Measurements from ENCODE around the gene SMARCC2. TPM values are rescaled to one million over a fixed set of nuclear protein-coding genes. Genes with fewer than 3 reads are reported as not detected.

Gene SMARCC2
- total and polyA plus RNA-seq, 2 of the 13 experiments (the other 11 are each of a cell fraction or from before 2014, with no cell fraction given): 21.3 to 24.1 TPM

- TF ChIP-seq TFDP2 (CRISPR knock-in tag; IDR thresholded peaks at IDR 0.05) (peak; percentile 71), TBX3 (IDR thresholded peaks at IDR 0.05; ENCODE audit: borderline replicate concordance) (no peak), ZNF691 (CRISPR knock-in tag; IDR thresholded peaks at IDR 0.05; ENCODE audit: borderline replicate concordance, low read depth) (peak; percentile 56; the same call in 1 of the 2 replicates), ISX (CRISPR knock-in tag; conservative IDR thresholded peaks at IDR 0.05) (0 out of 2 replicates have a peak, but pooled peaks have one; percentile 9), SNRNP70 (IDR thresholded peaks at IDR 0.05; ENCODE audit: low read depth, low read length) (no peak), TOPORS (CRISPR knock-in tag; IDR thresholded peaks at IDR 0.05) (peak; percentile 69), BCL3 (CRISPR knock-in tag; IDR thresholded peaks at IDR 0.05) (peak; percentile 9; the same call in 1 of the 2 replicates), FOXK2 (IDR thresholded peaks at IDR 0.05) (no peak), ZNF687 (CRISPR knock-in tag; IDR thresholded peaks at IDR 0.05) (peak; percentile 81), ZNF550 (CRISPR knock-in tag; IDR thresholded peaks at IDR 0.05; ENCODE audit: borderline replicate concordance) (no peak; the same call in 1 of the 2 replicates), RERE (CRISPR knock-in tag; IDR thresholded peaks at IDR 0.05; ENCODE audit: low read depth) (no peak), ZEB1 (IDR thresholded peaks at IDR 0.05; ENCODE audit: insufficient replicate concordance, low read depth) (no peak), ZNF207 (IDR thresholded peaks at IDR 0.05; ENCODE audit: borderline replicate concordance) (no peak), SP1 (IDR thresholded peaks at IDR 0.05) (no peak), SP1 (CRISPR knock-in tag; IDR thresholded peaks at IDR 0.05) (peak; percentile 18; the same call in 1 of the 2 replicates)
Measured at GRCh38 chr12:56189918-56190694, 823 bp upstream of the SMARCC2 start (continued).
